Measurements from ENCODE around the gene PTOV1.

The PTOV1 gene

DNA sequence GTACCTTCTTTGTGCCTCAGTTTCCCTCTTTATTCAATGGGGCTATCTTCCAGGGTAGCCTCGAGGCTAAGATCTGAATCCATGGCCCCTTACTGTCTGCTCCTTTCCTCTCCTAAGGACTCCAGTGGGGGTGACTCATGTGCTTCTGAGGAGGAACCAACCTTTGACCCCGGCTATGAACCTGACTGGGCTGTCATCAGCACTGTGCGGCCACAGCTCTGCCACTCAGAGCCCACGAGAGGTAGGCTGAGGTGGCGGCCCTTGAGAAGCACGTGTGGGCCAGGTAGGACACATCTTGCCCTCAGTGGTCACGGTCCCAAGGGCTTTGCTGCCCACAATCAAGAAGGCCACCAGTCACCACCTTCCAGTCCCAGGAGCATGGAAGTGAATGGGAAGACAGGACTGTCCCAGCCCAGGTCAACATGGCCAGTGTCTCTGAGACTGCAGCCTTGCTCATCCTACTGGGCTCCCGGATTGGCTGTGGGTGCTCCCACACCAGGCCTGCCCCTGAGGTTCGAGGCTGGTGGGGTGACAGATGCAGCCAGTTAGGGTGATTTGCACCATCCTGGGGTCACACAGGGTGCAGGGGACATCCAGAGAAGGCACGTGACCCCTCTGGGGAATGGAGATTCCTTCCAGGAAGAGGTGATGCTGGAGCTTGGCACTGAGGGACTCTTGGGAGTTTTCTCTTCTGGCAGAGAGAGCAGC, 29.4 kb downstream of the PTOV1 start:
- Mint-ChIP-seq H3K27me3 (no peaks in the 10 kb centered on the region), H3K4me3 (no peak overlapping the region), H3K9me3 (no peaks in the 10 kb centered on the region), H3K4me1 (peaks cover 24% of the 10 kb centered on the region), H3K27ac (no peak overlapping the region)
- DNase-seq (no peak), ATAC-seq (no peak)

DNA sequence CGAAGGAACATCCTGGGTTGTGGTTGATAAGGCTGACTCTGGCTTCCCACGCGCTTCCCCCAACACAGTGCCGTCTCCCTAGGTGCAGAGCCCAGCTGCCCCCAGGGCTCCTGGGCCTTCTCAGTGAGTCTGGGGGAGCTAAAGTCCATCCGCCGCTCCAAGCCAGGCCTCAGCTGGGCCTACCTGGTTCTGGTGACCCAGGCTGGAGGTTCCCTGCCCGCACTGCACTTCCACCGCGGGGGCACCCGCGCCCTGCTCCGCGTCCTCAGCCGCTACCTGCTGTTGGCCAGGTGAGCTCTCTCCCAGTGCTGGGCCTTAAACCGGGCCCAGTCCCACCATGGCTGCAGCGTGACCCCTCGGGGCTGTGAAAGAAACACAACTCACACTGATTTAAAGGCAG, 30.2 kb downstream of the PTOV1 start:
- DNase-seq (no peak), ATAC-seq (no peak)
- Mint-ChIP-seq H3K27ac (no peak overlapping the region), H3K27me3 (no peaks in the 10 kb centered on the region), H3K4me3 (peak overlapping the region in 1 of 2 donors; percentile 22), H3K4me1 (peaks cover 17% of the 10 kb centered on the region), H3K9me3 (no peaks in the 10 kb centered on the region)

DNA sequence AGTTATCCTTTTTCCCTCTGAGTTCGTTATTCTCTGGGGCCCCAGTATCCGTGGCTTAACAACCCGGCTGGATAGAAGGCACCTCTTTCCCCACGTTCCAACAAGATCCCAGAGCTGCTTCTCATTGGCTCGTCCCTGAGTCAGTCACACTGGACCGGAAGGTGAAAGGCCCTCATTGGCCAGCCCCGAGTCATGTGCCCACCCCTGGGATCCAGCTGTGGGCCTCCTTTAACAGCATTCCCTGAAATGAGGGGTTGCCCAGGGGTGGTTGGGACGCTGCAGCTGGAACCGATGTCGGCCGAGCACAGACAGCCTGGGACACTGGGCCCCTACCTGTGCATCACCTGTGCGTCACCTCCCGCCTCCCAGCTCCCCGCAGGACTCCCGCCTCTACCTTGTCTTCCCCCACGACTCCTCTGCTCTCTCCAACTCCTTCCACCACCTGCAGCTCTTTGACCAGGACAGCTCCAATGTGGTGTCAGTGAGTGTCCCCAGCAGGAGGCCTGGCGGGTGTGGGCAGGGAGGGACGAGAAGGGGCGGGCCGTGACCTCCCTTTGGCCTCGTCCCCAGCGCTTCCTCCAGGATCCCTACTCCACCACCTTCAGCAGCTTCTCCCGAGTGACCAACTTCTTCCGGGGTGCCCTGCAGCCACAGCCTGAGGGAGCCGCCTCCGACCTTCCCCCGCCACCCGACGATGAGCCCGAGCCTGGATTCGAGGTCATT, 30.9 kb downstream of the PTOV1 start:
- Mint-ChIP-seq H3K27ac (no peak overlapping the region), H3K4me1 (peaks cover 17% of the 10 kb centered on the region), H3K27me3 (no peaks in the 10 kb centered on the region), H3K4me3 (no peak overlapping the region), H3K9me3 (no peaks in the 10 kb centered on the region)
- ATAC-seq, result no peak
- DNase-seq, result no peak

DNA sequence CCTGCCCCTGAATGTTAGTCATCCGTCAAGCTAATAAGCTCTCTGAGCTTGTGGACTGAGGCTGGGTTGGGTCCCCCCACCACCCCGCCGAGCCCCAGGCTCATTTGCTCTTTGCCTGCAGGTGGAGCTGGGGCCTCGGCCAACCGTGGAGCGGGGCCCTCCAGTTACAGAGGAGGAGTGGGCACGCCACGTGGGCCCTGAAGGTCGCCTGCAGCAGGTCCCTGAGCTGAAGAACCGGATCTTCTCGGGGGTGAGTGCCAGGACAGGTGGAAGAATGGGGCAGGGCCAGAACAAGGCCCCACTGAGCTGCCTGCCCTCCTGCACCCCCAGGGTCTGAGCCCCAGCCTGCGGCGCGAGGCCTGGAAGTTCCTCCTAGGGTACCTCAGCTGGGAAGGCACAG, 31.7 kb downstream of the PTOV1 start:
- Mint-ChIP-seq H3K27me3 (no peaks in the 10 kb centered on the region), H3K4me1 (peaks cover 17% of the 10 kb centered on the region), H3K4me3 (no peak overlapping the region), H3K27ac (no peak overlapping the region), H3K9me3 (no peaks in the 10 kb centered on the region)
- no peak for ATAC-seq
- no peak for DNase-seq

DNA sequence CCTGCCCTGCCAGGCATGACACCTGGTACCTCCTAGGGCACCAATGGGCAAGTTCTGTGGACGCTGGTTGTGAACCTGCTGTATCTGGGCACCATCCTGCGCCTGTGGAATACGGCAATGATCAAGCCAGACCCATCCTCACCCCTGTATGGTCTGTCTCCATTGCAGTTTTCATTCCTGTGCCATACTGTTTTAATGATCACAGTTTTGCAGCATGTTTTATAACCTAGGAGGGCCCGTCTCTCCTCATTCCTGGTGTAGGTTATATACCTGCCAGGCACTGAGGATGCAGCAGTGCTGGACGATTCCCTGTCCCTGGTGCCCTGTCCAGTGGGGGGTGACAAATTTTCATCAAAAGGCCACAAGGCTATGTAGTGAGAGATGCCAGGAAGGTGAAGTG, 32.1 kb downstream of the PTOV1 start:
- DNase-seq (no peak), ATAC-seq (no peak)
- Mint-ChIP-seq H3K27ac (no peak overlapping the region), H3K9me3 (no peaks in the 10 kb centered on the region), H3K4me3 (no peak overlapping the region), H3K27me3 (no peaks in the 10 kb centered on the region), H3K4me1 (peaks cover 14% of the 10 kb centered on the region)

DNA sequence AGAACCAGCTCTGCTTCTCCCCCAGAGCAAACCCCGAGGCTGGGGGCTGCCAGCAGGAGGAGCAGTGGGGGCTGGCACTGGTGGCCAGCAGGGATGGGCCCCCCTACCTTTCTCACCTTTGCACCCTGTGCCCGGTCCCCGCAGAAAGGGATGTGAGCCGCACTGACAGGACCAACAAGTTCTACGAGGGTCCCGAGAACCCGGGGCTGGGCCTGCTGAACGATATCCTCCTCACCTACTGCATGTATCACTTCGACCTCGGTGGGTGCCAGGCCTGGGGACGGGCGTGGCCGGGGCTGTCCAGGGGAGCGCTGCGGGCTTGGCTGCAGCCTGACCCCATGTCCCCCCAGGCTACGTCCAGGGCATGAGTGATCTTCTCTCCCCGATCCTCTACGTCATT, 33.1 kb downstream of the PTOV1 start:
- no peaks in the 10 kb centered on the region for H3K9me3 Mint-ChIP-seq
- no peak overlapping the region for H3K4me3 Mint-ChIP-seq
- H3K27ac Mint-ChIP-seq, result no peak overlapping the region
- no peak for ATAC-seq
- H3K27me3 Mint-ChIP-seq, result no peaks in the 10 kb centered on the region
- no peak for DNase-seq
- peaks cover 11% of the 10 kb centered on the region for H3K4me1 Mint-ChIP-seq

DNA sequence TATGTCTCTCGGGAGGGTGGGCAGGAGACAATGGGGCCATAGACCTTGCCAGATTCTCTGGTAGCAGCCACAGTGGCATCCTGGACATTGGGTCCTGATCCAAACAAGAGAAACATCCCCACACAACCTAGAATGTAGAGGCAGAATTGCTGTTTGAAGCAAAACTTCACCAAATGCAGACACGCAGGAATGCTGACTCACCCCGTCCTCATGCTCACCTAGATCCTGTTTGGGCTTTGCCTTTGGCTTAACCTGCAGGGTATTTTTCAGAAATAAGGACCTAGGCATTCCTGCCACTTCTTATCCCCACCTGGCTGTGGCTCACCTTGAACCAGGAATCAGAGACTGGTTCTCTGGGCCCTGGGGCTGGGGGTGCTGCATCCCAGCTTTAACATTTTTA, 33.8 kb downstream of the PTOV1 start:
- Mint-ChIP-seq H3K27ac (no peak overlapping the region), H3K4me1 (peaks cover 14% of the 10 kb centered on the region), H3K4me3 (no peak overlapping the region), H3K9me3 (no peaks in the 10 kb centered on the region), H3K27me3 (no peaks in the 10 kb centered on the region)
- no peak for ATAC-seq
- no peak for DNase-seq

DNA sequence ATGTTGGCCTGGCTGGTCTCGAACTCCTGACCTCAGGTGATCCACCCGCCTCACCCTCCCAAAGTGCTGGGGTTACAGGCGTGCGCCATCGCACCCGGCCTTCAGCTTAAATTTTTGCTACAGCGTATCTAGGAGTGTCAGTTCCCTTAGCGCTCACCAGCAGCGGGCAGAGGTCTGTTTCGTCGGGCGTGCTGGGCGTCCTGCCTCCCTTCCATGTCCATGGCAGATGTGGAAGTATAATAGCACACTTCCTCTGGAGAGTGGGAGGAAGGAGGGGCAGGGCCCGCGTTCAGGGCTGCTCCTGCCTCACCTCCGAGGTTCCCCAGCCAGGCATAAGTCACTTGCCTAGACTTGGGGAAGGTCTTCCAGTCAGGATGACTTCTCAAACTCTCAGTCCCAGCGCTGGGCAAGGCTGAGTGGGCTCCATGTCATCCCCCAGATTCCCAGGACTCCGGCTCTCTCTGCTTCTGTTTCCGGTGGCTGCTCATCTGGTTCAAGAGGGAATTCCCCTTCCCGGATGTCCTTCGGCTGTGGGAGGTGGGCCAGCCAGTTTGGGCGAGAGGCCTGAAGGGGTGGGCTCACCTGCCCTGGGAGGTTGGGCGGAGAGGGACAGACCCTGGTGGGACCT, 36.2 kb downstream of the PTOV1 start:
- no peaks in the 10 kb centered on the region for H3K27me3 Mint-ChIP-seq
- peak overlapping the region in 1 of 2 donors; percentile 12 for H3K27ac Mint-ChIP-seq

DNA sequence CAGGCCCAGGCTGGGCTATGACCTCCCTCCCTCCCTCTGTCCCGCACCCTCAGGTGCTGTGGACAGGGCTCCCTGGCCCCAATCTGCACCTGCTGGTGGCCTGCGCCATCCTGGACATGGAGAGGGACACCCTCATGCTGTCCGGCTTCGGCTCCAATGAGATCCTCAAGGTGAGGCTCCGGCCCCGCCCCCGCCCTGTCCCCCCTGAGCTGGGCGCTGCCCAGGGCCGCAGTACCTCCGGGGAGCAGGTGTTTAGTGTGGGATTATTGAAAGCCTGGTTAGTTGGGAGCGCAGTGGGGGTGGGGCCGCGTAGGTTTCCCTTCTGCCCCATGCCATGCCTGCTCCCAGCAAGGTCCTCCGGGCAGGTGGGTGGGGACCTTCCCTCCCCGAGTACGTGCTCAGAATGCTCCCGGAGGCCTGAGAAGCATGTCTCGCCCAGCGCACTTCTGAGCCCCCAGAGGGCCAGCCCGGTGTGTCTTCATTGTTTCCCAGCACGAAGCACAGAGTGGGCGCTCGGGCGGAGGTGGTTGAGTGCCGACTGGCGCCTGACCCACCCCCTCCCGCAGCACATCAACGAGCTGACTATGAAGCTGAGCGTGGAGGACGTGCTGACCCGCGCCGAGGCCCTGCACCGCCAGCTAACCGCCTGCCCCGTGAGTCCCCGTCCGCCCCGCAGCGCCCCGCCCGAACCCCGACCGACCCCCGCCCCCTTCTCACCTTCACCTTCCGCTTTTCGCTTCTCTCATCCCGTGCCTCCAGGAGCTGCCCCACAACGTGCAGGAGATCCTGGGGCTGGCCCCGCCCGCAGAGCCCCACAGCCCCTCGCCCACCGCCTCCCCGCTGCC, 36.9 kb downstream of the PTOV1 start:
- H3K4me1 Mint-ChIP-seq, result peaks cover 37% of the 10 kb centered on the region
- H3K27ac Mint-ChIP-seq, result no peak overlapping the region
- no peaks in the 10 kb centered on the region for H3K9me3 Mint-ChIP-seq
- H3K4me3 Mint-ChIP-seq, result peak overlapping the region in 1 of 2 donors; percentile 8
- no peak for DNase-seq
- ATAC-seq, result no peak
- H3K27me3 Mint-ChIP-seq, result no peaks in the 10 kb centered on the region

More for the DNA sequence above, 36.2 kb downstream of the PTOV1 start:
- no peak for DNase-seq
- H3K4me1 Mint-ChIP-seq, result peaks cover 30% of the 10 kb centered on the region
- ATAC-seq, result no peak
- no peaks in the 10 kb centered on the region for H3K9me3 Mint-ChIP-seq
- H3K4me3 Mint-ChIP-seq, result no peak overlapping the region

DNA sequence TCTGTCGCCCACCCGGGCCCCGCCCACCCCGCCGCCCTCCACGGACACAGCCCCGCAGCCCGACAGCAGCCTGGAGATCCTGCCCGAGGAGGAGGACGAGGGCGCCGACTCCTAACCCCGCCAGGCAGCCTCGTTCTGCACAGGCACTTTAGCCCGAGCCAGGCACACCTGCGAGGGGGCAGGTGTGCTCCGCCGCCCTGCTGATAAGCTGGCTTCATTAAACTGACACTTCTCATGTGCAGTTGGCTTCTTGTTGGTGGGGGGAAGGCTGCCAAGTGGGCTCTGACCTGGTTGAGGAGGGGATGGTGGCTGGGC, 37.5 kb downstream of the PTOV1 start:
- Mint-ChIP-seq H3K9me3 (no peaks in the 10 kb centered on the region), H3K4me3 (peak overlapping the region in 1 of 2 donors; percentile 64), H3K27me3 (no peaks in the 10 kb centered on the region), H3K4me1 (peaks cover 43% of the 10 kb centered on the region), H3K27ac (no peak overlapping the region)
- DNase-seq, result no peak
- ATAC-seq, result no peak

DNA sequence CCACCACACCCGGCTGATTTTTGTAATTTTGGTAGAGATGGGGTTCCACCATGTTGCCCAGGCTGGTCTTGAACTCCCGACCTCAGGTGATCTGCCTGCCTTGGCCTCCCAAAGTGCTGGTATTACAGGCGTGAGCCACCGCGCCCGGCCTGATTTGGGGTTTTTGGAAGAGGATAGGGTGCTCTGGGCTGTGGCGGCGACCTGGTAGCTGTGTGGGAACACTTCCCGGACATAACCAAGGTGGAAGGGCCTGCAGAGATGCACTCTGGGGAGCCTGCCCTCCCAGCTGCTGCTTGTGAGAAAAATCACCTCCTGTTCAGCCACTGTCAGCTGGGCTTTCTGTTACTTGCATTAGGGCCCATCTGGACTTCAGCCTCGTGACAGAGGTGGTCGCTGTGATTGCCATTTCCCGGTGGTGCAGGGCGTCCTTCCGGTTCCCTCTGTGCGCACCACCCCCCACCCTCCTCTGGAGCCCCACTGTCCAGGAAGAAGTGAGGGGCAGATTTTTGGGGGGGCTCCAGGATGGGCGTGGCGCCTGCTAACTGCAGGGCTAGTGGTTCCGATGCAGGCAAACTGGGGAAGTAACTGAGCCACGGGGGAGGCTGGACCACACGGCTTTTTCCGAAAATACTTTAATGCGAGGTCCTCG, 38.2 kb downstream of the PTOV1 start:
- no peak overlapping the region for H3K27ac Mint-ChIP-seq
- H3K4me3 Mint-ChIP-seq, result peak overlapping the region; percentile 26 to 64
- H3K27me3 Mint-ChIP-seq, result no peaks in the 10 kb centered on the region
- peaks cover 45% of the 10 kb centered on the region for H3K4me1 Mint-ChIP-seq
- ATAC-seq (no peak), DNase-seq (no peak)
- H3K9me3 Mint-ChIP-seq, result no peaks in the 10 kb centered on the region

DNA sequence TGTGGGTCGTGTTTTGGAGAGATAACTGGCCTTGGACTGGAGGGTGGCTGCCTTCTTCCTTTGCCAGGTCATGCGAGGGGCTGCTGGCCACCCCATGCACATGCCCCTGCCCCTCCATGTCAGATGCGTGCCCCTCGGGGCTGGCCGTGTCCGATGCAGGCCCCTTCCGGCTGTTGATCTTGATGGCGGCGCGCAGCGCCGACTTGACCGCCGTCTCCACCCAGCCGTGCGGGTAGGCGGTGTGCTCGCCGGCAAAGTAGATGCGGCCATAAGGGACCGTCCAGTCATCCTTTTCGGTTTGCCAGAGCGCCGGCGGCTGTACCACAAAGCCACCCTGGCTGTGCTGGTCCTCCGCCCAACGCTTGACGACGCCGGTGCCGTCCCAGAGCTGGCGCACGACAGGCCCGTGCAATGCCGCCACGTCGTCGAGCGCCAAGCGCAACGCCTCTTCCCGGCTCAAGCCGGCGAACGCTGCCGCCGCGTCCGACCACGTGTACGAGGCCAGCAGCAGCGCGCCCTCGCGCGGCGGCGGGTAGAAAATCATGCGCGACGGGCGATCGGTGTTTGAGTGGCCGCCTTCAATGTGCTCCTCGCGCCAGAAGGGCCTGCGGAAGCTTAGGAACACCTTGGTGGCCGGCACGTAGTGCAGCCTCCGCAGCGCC, 38.9 kb downstream of the PTOV1 start:
- H3K4me1 Mint-ChIP-seq, result peaks cover 52% of the 10 kb centered on the region

DNA sequence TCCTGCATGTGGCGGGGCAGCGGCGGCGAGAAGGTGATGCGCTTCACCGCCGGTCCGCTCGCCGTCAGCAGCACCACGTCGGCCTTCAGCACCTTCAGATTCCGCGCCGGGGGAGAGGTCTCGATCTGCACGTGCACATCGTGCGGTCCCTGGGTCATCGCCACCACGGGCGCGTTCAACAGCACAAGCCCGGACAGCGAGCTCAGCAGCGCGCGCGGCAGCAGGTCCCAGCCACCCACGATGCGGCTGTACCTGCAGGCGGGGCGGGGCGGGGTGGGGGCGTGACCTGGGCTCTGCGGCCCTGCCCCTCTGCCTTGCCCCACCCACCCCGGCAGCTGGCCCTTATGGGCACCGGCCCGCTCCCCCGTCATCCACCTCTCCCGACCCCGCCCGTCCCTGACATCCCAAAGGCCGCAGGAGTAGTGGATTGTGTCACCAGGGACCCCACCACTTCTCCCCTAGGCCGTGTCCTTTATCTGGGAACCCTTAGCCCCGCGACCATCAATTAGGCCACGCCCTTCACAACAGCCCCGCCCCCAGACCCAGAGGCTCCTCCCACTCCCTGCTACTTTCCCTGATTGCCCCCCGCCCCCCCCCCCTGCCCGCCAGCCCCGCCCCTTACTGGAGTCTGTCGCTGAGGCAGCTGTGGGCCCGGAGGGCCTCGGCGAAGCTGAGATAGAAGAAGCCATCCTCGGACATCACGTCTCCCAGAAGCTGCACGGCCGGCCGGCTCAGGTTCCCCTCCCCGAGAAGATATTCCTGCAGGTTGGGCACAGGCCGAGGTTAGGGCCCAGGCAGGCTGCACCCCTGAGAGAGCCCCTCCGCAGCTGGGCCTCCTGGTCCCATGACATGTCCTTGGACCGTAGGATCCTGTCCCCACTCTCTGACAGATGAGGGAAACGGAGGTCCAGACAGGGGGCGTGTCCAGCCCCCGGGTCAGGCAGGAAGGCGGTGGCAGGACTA, 39.7 kb downstream of the PTOV1 start:
- no peaks in the 10 kb centered on the region for H3K27me3 Mint-ChIP-seq
- no peak overlapping the region for H3K27ac Mint-ChIP-seq
- peak in 1 of 2 donors; percentile 55 for DNase-seq
- H3K4me3 Mint-ChIP-seq, result peak overlapping the region; percentile 75 to 84
- no peaks in the 10 kb centered on the region for H3K9me3 Mint-ChIP-seq
- H3K4me1 Mint-ChIP-seq, result peaks cover 60% of the 10 kb centered on the region
- ATAC-seq, result peak; percentile 68

More for the DNA sequence above, 38.9 kb downstream of the PTOV1 start:
- Mint-ChIP-seq H3K27ac (peak overlapping the region in 1 of 2 donors; percentile 48), H3K27me3 (no peaks in the 10 kb centered on the region), H3K4me3 (peak overlapping the region; percentile 75 to 84), H3K9me3 (no peaks in the 10 kb centered on the region)
- peak; percentile 81 to 84 for DNase-seq
- peak; percentile 78 for ATAC-seq

DNA sequence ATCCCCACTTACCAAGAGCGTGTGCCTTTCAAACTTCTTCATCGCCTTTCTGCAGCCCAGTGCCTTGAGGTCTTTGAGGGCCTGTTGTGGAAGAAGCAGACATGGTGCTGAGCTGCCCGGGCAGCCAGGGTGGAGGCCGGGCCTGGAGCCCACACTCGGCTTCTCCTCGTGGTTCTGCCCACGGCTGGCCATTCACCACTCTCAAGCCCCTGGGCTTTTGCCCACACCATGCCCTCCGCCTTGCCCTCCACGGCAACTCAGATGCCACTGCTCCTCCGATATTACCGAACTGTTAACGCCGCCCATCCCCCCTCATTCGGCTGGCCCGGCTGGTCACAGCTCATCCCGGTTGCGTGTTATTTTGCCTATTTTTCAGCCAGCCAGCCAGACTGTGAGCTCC, 40.4 kb downstream of the PTOV1 start:
- no peak for DNase-seq
- Mint-ChIP-seq H3K4me3 (no peak overlapping the region), H3K9me3 (no peaks in the 10 kb centered on the region), H3K27me3 (no peaks in the 10 kb centered on the region), H3K27ac (no peak overlapping the region), H3K4me1 (peaks cover 67% of the 10 kb centered on the region)
- ATAC-seq, result no peak

All from stimulated activated naive CD8-positive, alpha-beta T cell treated with anti-CD3 and anti-CD28 coated beads, Interleukin-15, amount 100 ng/mL, for 72 hours (primary cell).